ENCODE results near the gene ANK3.
A peak's percentile ranks its signal among the peaks of the same experiment; 100 is the strongest.

Gene ANK3

GRCh38 chr10:60172363-60172990 lies 217.2 kb downstream of the ANK3 start:
- DNase-seq (ENCODE audit: low spot score), result no peak

DNA sequence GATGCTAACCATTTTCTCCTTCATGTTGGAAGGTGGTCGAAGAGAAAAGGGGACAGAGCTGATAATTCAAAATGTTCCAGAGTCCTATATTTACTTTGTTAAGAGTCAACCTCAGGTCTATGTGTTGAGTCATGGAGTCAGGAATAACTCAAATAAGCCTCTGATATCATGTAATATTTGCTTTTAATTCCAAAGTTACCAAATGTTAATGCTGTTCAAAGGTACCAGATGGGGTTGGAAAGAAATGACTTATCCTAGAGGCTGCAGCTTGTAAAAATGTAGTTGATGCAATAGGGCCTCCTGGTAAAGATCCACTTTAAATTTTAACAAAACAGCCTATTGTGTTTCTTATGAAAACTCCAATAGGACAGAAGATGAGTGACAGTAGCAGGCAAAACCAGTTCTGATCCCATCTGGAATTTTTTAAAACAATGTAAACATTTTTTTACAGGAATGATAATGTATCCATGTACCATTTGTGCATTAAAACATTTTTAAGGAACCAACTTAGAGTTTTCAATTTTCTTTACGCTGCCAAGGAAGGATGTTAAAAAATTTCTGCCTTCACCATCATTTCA lies 218.2 kb downstream of the ANK3 start:
- no peak for DNase-seq (ENCODE audit: low spot score)

- DNase-seq (ENCODE audit: low spot score), result no peak
Measured at GRCh38 chr10:60170250-60170649, 219.4 kb downstream of the ANK3 start.

GRCh38 chr10:60169111-60169510 lies 220.6 kb downstream of the ANK3 start:
- no peak for DNase-seq (ENCODE audit: low spot score)

GRCh38 chr10:60167050-60167449 lies 222.6 kb downstream of the ANK3 start:
- no peak for DNase-seq (ENCODE audit: low spot score)

GRCh38 chr10:60163786-60164185 lies 225.9 kb downstream of the ANK3 start:
- DNase-seq (ENCODE audit: low spot score), result no peak

GRCh38 chr10:60162631-60163030 lies 227.0 kb downstream of the ANK3 start:
- DNase-seq (ENCODE audit: low spot score), result no peak

DNA sequence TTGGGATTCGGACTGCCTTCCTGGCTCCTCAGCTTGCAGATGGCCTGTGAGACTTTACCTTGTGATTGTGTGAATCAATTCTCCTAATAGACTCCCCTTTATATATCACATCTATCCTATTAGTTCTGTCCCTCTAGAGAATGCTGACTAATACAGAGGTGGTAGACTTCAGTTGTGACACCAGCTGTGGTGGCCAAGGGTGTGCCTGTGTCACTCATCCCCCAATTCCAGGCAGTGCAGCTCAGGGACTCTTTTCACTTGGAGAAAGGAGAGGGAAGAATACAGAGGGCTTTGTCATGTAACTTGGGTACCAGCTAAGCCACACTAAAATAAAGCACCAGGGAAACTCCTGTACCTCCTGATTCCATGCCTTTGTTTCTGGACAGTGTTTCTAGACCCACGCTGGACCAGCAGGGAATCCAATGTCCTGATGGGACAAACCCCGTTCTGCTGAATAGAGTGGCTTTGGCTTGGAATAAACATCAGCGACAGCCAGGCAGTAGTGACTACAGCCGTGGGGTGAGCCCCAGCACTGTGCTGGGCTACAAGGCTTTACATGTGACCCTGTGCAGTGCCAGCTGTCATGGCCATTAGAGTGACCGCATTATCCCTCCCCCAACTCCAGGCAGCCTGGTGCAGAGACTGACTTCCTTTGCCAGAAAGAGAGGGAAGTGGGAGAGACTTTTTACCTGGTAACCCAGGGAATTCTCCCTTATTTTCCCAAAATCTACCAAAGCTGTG lies 233.6 kb downstream of the ANK3 start:
- no peak for DNase-seq (ENCODE audit: low spot score)

DNA sequence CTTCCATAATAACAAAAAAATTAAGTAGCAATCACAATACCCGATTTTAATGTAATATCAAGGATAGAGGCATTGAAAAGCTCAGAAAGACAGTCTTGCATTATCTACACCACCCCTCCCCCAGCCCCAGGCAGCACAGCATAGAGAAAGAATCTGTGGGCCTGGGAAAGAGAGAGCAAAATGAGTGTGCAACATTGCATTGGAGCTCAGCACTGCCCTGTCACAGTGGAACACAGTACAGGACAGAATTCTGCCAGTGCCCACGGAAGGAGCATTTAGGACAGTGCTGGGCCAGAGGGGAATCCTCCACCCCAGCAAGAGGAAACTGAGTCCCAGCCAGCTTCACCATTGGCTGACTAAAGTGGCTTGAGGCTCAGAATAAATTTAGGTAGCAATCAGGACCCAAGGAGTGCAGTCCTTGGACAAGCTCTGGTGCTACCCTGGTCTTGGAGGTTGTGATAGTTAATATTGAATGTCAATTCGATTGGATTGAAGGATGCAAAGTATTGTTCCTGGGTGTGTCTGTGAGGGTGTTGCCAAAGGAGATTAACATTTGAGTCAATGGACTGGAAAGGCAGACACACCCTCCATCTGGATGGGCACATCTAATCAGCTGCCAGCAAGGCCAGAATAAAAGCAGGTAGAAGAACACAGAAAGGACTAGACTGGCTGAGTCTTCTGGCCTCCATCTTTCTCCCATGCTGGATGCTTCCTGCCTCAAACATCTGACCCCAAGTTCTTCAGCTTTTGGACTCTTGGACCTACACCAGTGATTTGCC lies 234.4 kb downstream of the ANK3 start:
- DNase-seq (ENCODE audit: low spot score), result no peak

DNA sequence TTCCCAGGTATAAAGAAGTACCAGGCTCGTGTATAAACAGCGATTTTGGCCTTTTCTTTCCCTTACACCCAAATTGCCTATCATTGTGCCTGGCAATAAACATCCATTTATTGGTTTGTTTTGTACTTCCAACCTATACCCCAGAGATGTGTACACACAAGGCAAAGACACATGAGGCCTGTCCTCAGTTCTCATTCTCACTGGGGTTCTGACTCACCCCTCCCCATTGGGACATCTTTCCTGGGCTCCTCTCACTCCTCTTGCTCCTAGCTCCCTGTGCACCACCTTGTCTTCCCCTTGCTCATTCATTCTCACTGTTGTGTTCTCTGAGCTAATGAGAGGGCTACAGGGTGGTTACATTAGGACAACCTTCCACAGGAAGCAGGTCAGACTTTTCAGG lies 240.7 kb downstream of the ANK3 start:
- DNase-seq (ENCODE audit: low spot score), result no peak

DNA sequence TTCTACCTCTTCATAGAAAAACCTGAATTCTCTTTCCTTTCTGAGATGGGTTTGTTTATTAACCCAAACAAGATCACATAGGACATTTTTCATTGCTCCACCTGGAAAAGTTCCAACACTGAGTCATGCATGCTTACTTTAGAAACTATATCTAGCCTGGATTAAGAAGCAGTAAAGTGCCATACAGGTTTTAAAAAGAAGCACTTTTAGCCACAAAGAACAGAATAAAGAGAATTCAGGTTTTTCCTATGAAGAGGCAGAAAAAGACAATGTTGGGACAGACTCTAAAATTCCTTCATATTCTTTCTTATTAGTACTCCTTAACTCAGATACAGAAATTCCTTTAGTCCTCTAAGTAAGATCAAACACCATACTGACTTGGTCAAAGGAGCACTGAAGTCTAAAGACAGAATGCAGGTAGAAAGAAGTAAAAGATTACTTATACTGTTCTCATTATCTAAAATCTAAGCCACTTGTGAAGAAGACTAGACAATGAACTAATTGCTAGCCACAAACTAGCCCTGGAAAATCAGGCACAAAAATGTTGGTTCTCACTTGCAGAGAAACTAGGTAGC lies 241.3 kb downstream of the ANK3 start:
- DNase-seq (ENCODE audit: low spot score), result peak; percentile 35

DNA sequence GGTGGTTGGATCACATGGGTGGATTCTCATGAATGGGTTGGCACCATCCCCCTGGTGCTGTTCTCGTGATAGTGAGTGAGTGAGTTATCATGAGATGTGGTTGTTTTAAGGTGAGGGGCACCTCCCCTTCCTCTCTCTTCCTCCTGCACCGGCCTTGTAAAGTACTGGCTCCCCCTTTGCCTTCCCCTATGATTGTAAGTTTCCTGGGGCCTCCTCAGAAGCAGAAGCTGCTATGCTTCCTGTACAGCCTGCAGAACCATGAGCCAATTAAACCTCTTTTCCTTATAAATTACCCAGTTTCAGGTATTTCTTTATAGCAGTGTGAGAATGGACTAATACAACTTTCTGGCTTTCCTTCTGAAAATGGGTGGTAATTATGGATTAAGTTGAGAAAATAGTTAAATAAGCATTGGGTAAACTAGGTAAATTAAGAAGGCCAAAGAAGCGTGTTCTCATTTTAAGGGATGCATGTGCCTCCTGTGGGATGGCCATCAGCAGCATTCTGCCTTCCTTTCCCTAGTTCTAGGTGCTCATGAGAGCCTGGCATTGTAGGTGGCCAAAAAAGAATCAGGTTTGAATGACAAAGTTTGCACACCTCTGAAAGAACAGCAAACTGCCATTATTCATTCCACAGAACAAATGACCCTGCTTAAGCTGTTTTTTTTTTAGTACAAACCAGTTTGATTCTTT lies 242.0 kb downstream of the ANK3 start:
- no peak for DNase-seq (ENCODE audit: low spot score)

DNA sequence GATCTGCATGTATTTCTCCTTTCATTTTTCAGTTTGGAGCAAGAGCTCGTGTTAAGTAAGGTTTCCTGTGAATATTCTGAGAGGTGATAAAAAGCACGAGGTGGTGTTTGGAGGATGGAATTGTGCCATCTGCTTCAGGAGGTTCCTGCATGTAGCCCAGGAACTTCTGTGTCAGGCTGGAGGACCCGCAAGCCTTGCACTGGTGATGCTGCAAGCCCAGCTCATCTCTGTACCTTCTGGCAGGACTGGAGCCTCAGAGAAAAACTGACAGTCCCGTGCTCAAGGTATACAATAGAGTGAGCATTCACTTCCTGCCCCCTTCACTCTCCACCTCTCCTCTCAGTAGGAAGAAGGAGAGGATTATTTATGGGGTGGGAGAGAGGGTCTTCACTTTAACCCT lies 242.7 kb downstream of the ANK3 start:
- DNase-seq (ENCODE audit: low spot score), result no peak

DNA sequence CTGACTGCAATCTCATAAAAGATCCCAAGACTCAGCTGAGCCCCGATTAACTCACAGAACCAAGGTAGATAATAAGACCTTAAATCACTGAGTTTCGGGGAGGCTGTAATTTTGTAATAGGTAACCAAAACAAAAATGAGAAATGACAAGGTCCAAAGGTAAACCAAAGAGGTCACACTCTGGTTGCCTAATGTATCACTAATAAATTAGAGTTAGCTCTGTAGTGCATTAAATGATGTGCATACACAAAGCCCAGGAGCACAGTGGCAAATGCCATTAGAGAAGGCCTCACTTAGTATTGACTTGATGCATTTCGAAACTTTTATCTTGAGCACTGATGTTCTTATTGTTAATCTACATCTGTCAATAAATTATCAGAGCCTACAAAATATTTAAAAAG lies 245.6 kb downstream of the ANK3 start:
- DNase-seq (ENCODE audit: low spot score), result no peak

DNA sequence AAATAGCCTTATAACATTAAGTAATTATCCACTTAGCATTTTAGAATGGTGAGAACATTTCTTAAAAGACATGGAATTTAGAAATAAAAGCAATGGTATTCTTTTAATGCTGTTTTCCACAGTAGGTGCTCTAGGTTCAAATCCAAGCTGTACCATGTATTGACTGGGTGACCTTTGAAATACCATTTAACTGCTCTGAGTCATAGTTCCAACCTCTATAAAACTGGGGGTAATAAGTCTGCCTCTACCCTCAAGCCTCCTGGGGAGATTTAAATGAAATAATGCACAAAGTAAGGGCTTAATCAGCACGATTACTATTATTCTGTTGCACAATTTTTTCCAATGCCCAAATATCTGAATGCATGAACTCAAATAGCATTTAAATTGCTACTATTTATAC lies 246.9 kb downstream of the ANK3 start:
- no peak for DNase-seq (ENCODE audit: low spot score)

- no peak for DNase-seq (ENCODE audit: low spot score)
Measured at GRCh38 chr10:60141896-60142559, 247.6 kb downstream of the ANK3 start.

- DNase-seq (ENCODE audit: low spot score), result no peak
Measured at GRCh38 chr10:60140651-60141632, 248.7 kb downstream of the ANK3 start.

DNA sequence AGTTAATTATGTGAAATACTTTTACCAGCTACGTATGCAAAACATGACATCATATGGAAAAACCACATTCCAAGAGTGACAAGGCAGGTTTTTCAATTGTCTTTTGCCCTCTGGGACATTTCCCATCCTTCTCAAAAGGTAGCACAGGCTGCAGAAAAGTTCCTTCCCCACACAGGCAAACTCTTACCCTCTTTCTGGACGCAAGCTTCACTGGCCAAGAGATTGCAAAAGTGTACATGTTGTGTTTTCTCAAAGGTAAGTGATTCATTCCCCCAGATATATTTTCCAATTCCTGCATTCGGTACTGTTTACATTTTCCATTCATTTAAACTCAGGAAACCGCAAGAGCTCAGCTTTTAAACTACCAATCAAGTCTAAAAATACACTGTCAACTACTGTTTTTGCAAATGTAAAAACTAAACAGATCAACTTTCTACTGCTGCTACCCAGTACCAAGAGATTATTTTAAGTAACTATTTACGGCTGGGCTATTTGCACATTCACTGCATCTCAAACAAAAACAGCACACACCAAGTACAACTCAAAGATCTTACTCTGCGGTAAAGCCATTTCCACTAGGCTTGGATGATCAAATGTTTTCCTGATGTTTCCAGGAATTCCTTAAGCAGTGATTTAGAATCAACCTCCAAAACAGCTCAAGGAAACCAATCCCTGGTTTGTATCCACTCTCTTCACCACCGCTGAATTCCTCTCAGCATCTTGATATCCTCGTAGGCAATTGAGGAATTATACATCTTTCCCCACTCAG lies 249.7 kb downstream of the ANK3 start:
- peak; percentile 45 for DNase-seq (ENCODE audit: low spot score)

DNA sequence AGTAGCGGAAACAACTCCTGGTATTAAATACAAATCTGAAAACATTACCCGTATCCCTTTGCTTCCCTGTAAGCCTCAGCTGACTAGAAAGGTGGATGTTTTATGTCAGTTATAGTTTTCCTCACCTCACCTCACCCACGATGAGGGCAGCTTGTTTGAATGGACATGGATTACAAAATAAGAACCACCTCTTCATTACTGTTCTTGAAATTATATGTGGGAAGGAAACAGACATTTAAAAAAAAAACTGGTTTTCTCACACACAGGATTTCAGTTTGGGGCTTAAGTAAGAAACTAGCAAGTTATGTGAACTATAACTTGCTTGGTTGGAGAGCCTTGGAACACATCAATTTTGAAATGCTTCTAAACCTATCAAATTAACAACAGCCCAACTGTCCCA lies 250.4 kb downstream of the ANK3 start:
- DNase-seq (ENCODE audit: low spot score), result no peak
